PC-3 (cell line): ENCODE data around the gene CAPZB. TPM values are rescaled to one million over a fixed set of nuclear protein-coding genes. Genes with fewer than 3 reads are reported as not detected.

Source experiments
- ATAC-seq: fragments of 200-7000 bp; cut with Tn5 transposase; 2 replicates; pipeline ENCODE4 v1.9.1; 2020; ENCODE audit warnings: mild to moderate bottlenecking, moderate library complexity
- BruUV-seq: library from RNA; stranded (reverse); fragments of 400-500 nt; replicated peaks from 2 replicates; lab custom pipeline; 2021; lab: Mats Ljungman, UMichigan
- CTCF ChIA-PET: fragments of 300-600 bp; sonication (Branson Sonifier 250); formaldehyde crosslinking; loops from one replicate; lab custom pipeline; 2022; ENCODE audit warnings: antibody characterized with exemption; lab: Charles Lee
- POLR2A ChIA-PET: fragments of 300-600 bp; sonication (Branson Sonifier 250); formaldehyde crosslinking; loops from one replicate; lab custom pipeline; 2022; ENCODE audit warnings: antibody characterized with exemption; ENCODE audit not compliant: unreplicated experiment; lab: Charles Lee
- DNase-seq: peaks from one replicate; pipeline ENCODE4 v3.0.0-alpha.2; 2015
- H2AFZ ChIP-seq: fragments of 300-600 bp; sonication (generic); 2 replicates; pipeline ENCODE4 v1.6.0; 2016; ENCODE audit warnings: antibody characterized with exemption, low read length
- H3F3A ChIP-seq: fragments of 300-600 bp; sonication (generic); one replicate; pipeline ENCODE4 v1.6.0; 2017; ENCODE audit warnings: antibody characterized with exemption, low read length, control low read depth, mild to moderate bottlenecking; ENCODE audit not compliant: unreplicated experiment
- H3K27ac ChIP-seq: fragments of 300-600 bp; sonication (generic); 2 replicates; pipeline ENCODE4 v1.5.1; 2016; ENCODE audit warnings: mild to moderate bottlenecking, low read length
- H3K27me3 ChIP-seq: fragments of 300-600 bp; sonication (generic); 2 replicates; pipeline ENCODE4 v1.6.1; 2016; ENCODE audit warnings: low read length, mixed read lengths
- H3K36me3 ChIP-seq: fragments of 300-600 bp; sonication (generic); 2 replicates; pipeline ENCODE4 v1.6.1; 2016; ENCODE audit warnings: low read depth, mixed run types, low read length, mixed read lengths
- H3K4me1 ChIP-seq: fragments of 300-600 bp; sonication (generic); 2 replicates; pipeline ENCODE4 v1.5.1; 2016; ENCODE audit warnings: low read length; ENCODE audit not compliant: insufficient read depth
- H3K4me2 ChIP-seq: fragments of 300-600 bp; sonication (generic); 2 replicates; pipeline ENCODE4 v1.6.0; 2016; ENCODE audit warnings: low read length
- H3K4me3 ChIP-seq: fragments of 300-600 bp; sonication (generic); 2 replicates; pipeline ENCODE4 v1.5.1; 2016; ENCODE audit warnings: mild to moderate bottlenecking, low read length, mixed read lengths
- H3K79me2 ChIP-seq: fragments of 300-600 bp; sonication (generic); 2 replicates; pipeline ENCODE4 v1.6.1; 2017; ENCODE audit warnings: low read length, mixed read lengths
- H3K9ac ChIP-seq: fragments of 300-600 bp; sonication (generic); 2 replicates; pipeline ENCODE4 v1.6.0; 2016; ENCODE audit warnings: mild to moderate bottlenecking, low read length
- H3K9me2 ChIP-seq: fragments of 300-600 bp; sonication (generic); replicated peaks from 2 replicates; pipeline ENCODE4 v1.6.1; 2016; ENCODE audit warnings: mixed run types, low read length, mixed read lengths
- H3K9me3 ChIP-seq: fragments of 300-600 bp; sonication (generic); 2 replicates; pipeline ENCODE4 v1.6.1; 2016; ENCODE audit warnings: low read length, mixed read lengths
- H4K20me1 ChIP-seq: fragments of 300-600 bp; sonication (generic); 2 replicates; pipeline ENCODE4 v1.6.1; 2016; ENCODE audit warnings: low read length, mixed read lengths
- EZH2 ChIP-seq: fragments of 300-600 bp; sonication (generic); IDR thresholded peaks from one replicate; pipeline ENCODE4 v1.6.1; 2017; ENCODE audit warnings: antibody characterized with exemption, mild to moderate bottlenecking, low read length; ENCODE audit not compliant: unreplicated experiment
- EZH2phosphoT487 ChIP-seq: fragments of 300-600 bp; sonication (generic); IDR thresholded peaks from 2 replicates; pipeline ENCODE4 v1.6.1; 2018; ENCODE audit warnings: mild to moderate bottlenecking, antibody characterized with exemption, low read length, borderline replicate concordance
- intact Hi-C: fragments of 100-400 bp; cut with micrococcal nuclease; formaldehyde crosslinking; loops from 2 replicates; pipeline ENCODE4 v1.9.0; 2023
- total RNA-seq: library from RNA; depleted of rRNA; stranded (reverse); fragments of >200 nt; gene quantifications from 2 replicates; pipeline ENCODE4 v1.2.3, GENCODE V29; 2014
- TF ChIP-seq, protein P1 (sequence below): fragments of 300-600 bp; sonication (generic); conservative IDR thresholded peaks from 2 replicates; pipeline ENCODE4 v1.5.1; 2017; ENCODE audit warnings: antibody characterized with exemption, low read depth, mild to moderate bottlenecking, low read length

CAPZB gene
- total RNA-seq, 1 experiment from 2014 or later, result 86.7 TPM

DNA sequence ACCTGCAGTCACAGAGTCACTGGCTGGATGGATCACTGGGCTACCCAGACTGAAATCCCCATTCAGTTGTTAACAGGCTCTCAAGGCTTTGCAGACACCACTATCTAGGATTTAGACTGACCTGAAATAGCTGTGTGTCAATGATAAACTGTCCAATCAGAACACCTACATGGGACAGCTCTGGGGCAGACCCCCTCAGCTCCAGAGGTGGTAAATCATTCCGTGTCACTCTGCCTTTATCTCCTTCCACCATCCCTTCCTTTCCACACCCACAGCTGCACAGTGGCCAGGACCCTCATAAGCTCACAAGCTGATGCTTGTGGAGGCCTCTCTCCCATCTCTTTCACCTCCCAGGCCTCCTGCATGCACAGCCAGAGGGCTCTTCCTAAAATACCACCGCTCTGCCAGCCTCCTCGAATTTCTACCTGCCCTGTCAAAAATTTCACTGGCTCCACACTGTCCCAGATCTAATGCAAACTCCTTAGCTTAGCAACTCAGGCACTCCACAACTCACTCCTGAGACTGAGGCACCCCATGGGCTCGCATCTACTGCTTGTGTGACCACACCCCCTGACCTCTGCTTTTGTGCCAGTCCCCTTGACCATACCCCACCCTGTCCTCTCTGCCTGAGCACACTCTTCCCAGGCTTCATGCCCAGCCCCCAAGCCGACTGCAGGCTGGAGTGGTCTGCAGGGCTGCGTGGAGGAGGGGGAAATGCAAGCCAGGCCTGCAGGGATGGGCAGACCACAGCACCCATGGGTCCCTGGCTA lies 5.8 kb downstream of the CAPZB start:
- Histone ChIP-seq H3F3A (no peaks in the 10 kb centered on the region), H3K27ac (no peak overlapping the region), H3K4me1 (peaks cover 26% of the 10 kb centered on the region), H3K27me3 (no peaks in the 10 kb centered on the region), H3K9ac (no peak overlapping the region), H3K4me2 (no peak overlapping the region), H3K9me2 (no peaks in the 10 kb centered on the region), H4K20me1 (peaks cover 93% of the 10 kb centered on the region), H2AFZ (no peak overlapping the region), H3K9me3 (no peaks in the 10 kb centered on the region), H3K79me2 (peaks cover 100% of the 10 kb centered on the region), H3K36me3 (peaks cover 4% of the 10 kb centered on the region; the same call in 1 of the 2 replicates), H3K4me3 (no peak overlapping the region)
- no TSS peak for BruUV-seq
- ChIA-PET POLR2A (no interaction called here), CTCF (no interaction called here)
- no peak for DNase-seq
- intact Hi-C loops, result loop anchor here (10.0 kb wide), 2 partner anchors 45 to 85 kb away; no protein-coding TSS in a partner anchor
- TF ChIP-seq EZH2phosphoT487, result no peak
- no peak for TF ChIP-seq EZH2
- TF ChIP-seq, protein P1, sequence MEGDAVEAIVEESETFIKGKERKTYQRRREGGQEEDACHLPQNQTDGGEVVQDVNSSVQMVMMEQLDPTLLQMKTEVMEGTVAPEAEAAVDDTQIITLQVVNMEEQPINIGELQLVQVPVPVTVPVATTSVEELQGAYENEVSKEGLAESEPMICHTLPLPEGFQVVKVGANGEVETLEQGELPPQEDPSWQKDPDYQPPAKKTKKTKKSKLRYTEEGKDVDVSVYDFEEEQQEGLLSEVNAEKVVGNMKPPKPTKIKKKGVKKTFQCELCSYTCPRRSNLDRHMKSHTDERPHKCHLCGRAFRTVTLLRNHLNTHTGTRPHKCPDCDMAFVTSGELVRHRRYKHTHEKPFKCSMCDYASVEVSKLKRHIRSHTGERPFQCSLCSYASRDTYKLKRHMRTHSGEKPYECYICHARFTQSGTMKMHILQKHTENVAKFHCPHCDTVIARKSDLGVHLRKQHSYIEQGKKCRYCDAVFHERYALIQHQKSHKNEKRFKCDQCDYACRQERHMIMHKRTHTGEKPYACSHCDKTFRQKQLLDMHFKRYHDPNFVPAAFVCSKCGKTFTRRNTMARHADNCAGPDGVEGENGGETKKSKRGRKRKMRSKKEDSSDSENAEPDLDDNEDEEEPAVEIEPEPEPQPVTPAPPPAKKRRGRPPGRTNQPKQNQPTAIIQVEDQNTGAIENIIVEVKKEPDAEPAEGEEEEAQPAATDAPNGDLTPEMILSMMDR, result no peak
- no peak for ATAC-seq

DNA sequence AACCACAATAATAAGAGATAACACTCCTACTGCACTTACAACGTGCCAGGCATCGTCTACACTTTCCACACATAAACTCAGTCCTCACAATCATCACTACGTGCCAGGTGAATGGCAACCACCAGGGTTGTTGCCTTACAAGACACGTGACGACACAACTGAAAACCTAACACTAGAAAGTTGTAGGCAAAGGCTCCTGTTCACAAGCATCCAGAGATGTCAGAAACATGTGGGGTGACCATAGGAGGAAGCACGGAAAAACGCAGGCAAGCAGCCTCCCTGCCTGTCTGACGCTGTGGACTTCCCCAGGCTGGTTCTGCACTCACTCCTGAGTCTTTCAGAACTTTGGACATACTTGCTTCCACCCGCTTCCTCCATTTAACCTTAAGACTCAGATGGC lies 7.0 kb downstream of the CAPZB start:
- peaks cover 86% of the 10 kb centered on the region for H4K20me1 ChIP-seq
- TF ChIP-seq EZH2, result no peak
- TF ChIP-seq, protein P1, result no peak
- no peaks in the 10 kb centered on the region for H3K27me3 ChIP-seq
- no peak overlapping the region for H3K9ac ChIP-seq
- H3K4me1 ChIP-seq, result peaks cover 16% of the 10 kb centered on the region
- DNase-seq, result no peak
- ChIA-PET POLR2A (no interaction called here), CTCF (no interaction called here)
- H3F3A ChIP-seq, result no peaks in the 10 kb centered on the region
- BruUV-seq, result no TSS peak
- no peak overlapping the region for H3K4me2 ChIP-seq
- no peaks in the 10 kb centered on the region for H3K9me3 ChIP-seq
- peaks cover 100% of the 10 kb centered on the region for H3K79me2 ChIP-seq
- H2AFZ ChIP-seq, result no peak overlapping the region
- intact Hi-C loops, result no loop called here
- ATAC-seq, result no peak
- H3K4me3 ChIP-seq, result no peak overlapping the region
- H3K9me2 ChIP-seq, result no peaks in the 10 kb centered on the region
- H3K27ac ChIP-seq, result no peak overlapping the region
- no peaks in the 10 kb centered on the region; the same call in 1 of the 2 replicates for H3K36me3 ChIP-seq
